ENCODE results near the gene ALG9. TPM values are rescaled to one million over a fixed set of nuclear protein-coding genes. Genes with fewer than 3 reads are reported as not detected.
"Not testable (repeated sequence)": the region's sequence is repeated elsewhere in the genome, so short reads cannot be mapped to it uniquely, and the experiment has no call there.

The ALG9 gene
- polyA plus RNA-seq (2013, experiment 1 of 2; ENCODE audit: insufficient read length), result 36.8 TPM
- polyA plus RNA-seq (2013, experiment 2 of 2; ENCODE audit: insufficient read length), result 28.6 TPM

GRCh38 chr11:111870886-111871692 is at the start of gene ALG9:
Gene ALG9 (minus strand): TSS chr11:111871581. CDS start chr11:111871482, 99 bp downstream.
- DNase-seq, result peak; percentile 88

- no peak for DNase-seq
These were observed 49.5 kb upstream of the ALG9 start for GRCh38 chr11:111920908-111921307.

- DNase-seq, result peak; percentile 63
These were observed 47.2 kb upstream of the ALG9 start, which contains the start of gene C11orf52 for GRCh38 chr11:111918390-111919256. Gene C11orf52 (plus strand): TSS chr11:111918913. CDS start chr11:111918973, 60 bp downstream.

- no peak for DNase-seq
These were observed 46.4 kb upstream of the ALG9 start for GRCh38 chr11:111917788-111918187.

- DNase-seq, result no peak
These were observed 45.9 kb upstream of the ALG9 start for GRCh38 chr11:111917312-111917711.

- DNase-seq, result no peak
These were observed 45.4 kb upstream of the ALG9 start for GRCh38 chr11:111916768-111917167.

- DNase-seq, result peak; percentile 97
These were observed 42.6 kb upstream of the ALG9 start for GRCh38 chr11:111913997-111914396.

- DNase-seq, result peak; percentile 74
These were observed 41.9 kb upstream of the ALG9 start for GRCh38 chr11:111913031-111913861.

- DNase-seq, result peak; percentile 35
These were observed 41.2 kb upstream of the ALG9 start, which contains the start of gene HSPB2 for GRCh38 chr11:111912535-111912934. Gene HSPB2 (plus strand): TSS chr11:111912734. CDS start chr11:111912830, 96 bp downstream.

- peak; percentile 100 for DNase-seq
These were observed 40.4 kb upstream of the ALG9 start, which contains the start of gene CRYAB for GRCh38 chr11:111911563-111912401. Gene CRYAB (minus strand): TSS chr11:111911770. CDS start chr11:111911724, 46 bp downstream.

GRCh38 chr11:111910676-111911562 is 39.5 kb upstream of the ALG9 start:
- DNase-seq, result no peak

GRCh38 chr11:111909378-111909777 is 38.0 kb upstream of the ALG9 start:
- DNase-seq, result no peak

GRCh38 chr11:111908639-111909305 is 37.4 kb upstream of the ALG9 start:
- no peak for DNase-seq

- no peak for DNase-seq
These were observed 35.3 kb upstream of the ALG9 start for GRCh38 chr11:111906680-111907079.

- peak; percentile 87 for DNase-seq
These were observed 34.0 kb upstream of the ALG9 start for GRCh38 chr11:111905411-111905810.

- DNase-seq, result no peak
These were observed 15.5 kb upstream of the ALG9 start for GRCh38 chr11:111886844-111887243.

GRCh38 chr11:111886032-111886431 is 14.7 kb upstream of the ALG9 start:
- DNase-seq, result no peak

- DNase-seq, result not testable (repeated sequence)
These were observed 13.7 kb upstream of the ALG9 start for GRCh38 chr11:111885053-111885452.

- DNase-seq, result no peak
These were observed 10.8 kb upstream of the ALG9 start for GRCh38 chr11:111882202-111882601.

GRCh38 chr11:111879637-111879960 is 8.2 kb upstream of the ALG9 start:
- DNase-seq, result no peak

Data from fibroblast of skin of back (primary cell).